HEK293 (cell line): ENCODE measurements around the gene PIWIL1.

ENCODE experiments used
- CTCF ChIA-PET: fragments of 350-600 bp; formaldehyde crosslinking; extraction: SDS; loops from one replicate; lab custom pipeline; 2021; ENCODE audit warnings: antibody characterized with exemption; lab: Yijun Ruan, JAX
- POLR2A ChIA-PET: fragments of 300-600 bp; formaldehyde crosslinking; extraction: SDS; loops from one replicate; lab custom pipeline; 2020; ENCODE audit warnings: antibody characterized with exemption, inconsistent platforms; lab: Yijun Ruan, JAX
- H3K27ac ChIP-seq: fragments of 200-500 bp; sonication (Bioruptor generic); 2 replicates; pipeline ENCODE4 v1.5.1; 2014; ENCODE audit warnings: low read depth, low read length, control low read depth, inconsistent platforms; ENCODE audit errors: extremely low read depth
- H3K36me3 ChIP-seq, 2 experiments: fragments of 200-500 bp in 1 of 2; sonication (Bioruptor generic) in 1 of 2; 1 replicate in 1 of 2; 2 replicates in 1 of 2; pipeline ENCODE4 v1.5.1; 2014 to 2017; ENCODE audit warnings: inconsistent platforms in 2 of 2, low read length in 2 of 2; ENCODE audit not compliant: control insufficient read depth in 2 of 2, insufficient read depth in 1 of 2
- H3K4me1 ChIP-seq: fragments of 200-500 bp; sonication (Bioruptor generic); 2 replicates; pipeline ENCODE4 v1.5.1; 2014; ENCODE audit warnings: mild to moderate bottlenecking, low read length, inconsistent platforms; ENCODE audit not compliant: control insufficient read depth, insufficient read depth
- H3K4me3 ChIP-seq: 2 replicates; pipeline ENCODE4 v1.5.1; 2011; ENCODE audit warnings: low read depth, mild to moderate bottlenecking, control low read depth, low read length, moderate library complexity
- H3K9me3 ChIP-seq: fragments of 200-500 bp; sonication (Bioruptor generic); 2 replicates; pipeline ENCODE4 v1.5.1; 2014; ENCODE audit warnings: low read depth, low read length, inconsistent platforms; ENCODE audit not compliant: control insufficient read depth, insufficient read depth
- BCL11A ChIP-seq: fragments of 450-650 bp; formaldehyde crosslinking; IDR thresholded peaks from 2 replicates; pipeline ENCODE4 v1.5.1; 2016; ENCODE audit warnings: low read depth, missing biosample characterization, missing genetic modification characterization
- GLI4 ChIP-seq: fragments of 450-650 bp; formaldehyde crosslinking; IDR thresholded peaks from 2 replicates; pipeline ENCODE4 v1.5.1; 2016; ENCODE audit warnings: missing biosample characterization, missing genetic modification characterization
- IKZF3 ChIP-seq: fragments of 450-650 bp; IDR thresholded peaks from 2 replicates; pipeline ENCODE4 v1.5.0; 2018; ENCODE audit warnings: missing biosample characterization, mild to moderate bottlenecking, missing genetic modification characterization, moderate library complexity
- TRIM28 ChIP-seq: IDR thresholded peaks from 2 replicates; pipeline ENCODE4 v1.6.1; 2011; ENCODE audit warnings: low read length, control low read depth, borderline replicate concordance
- ZBTB17 ChIP-seq: fragments of 450-650 bp; formaldehyde crosslinking; IDR thresholded peaks from 2 replicates; pipeline ENCODE4 v1.5.1; 2016; ENCODE audit warnings: missing biosample characterization, missing genetic modification characterization
- ZBTB21 ChIP-seq: fragments of 450-650 bp; formaldehyde crosslinking; IDR thresholded peaks from 2 replicates; pipeline ENCODE4 v1.5.1; 2017; ENCODE audit warnings: missing biosample characterization, missing genetic modification characterization
- ZFP3 ChIP-seq: fragments of 450-650 bp; formaldehyde crosslinking; IDR thresholded peaks from 2 replicates; pipeline ENCODE4 v1.5.1; 2016; ENCODE audit warnings: low read depth, missing biosample characterization, missing genetic modification characterization
- ZNF239 ChIP-seq: fragments of 450-650 bp; formaldehyde crosslinking; IDR thresholded peaks from 2 replicates; pipeline ENCODE4 v1.5.1; 2016; ENCODE audit warnings: missing biosample characterization, missing genetic modification characterization
- ZNF248 ChIP-seq: fragments of 450-650 bp; formaldehyde crosslinking; IDR thresholded peaks from 2 replicates; pipeline ENCODE4 v1.5.1; 2017; ENCODE audit warnings: missing biosample characterization, missing genetic modification characterization
- ZNF280D ChIP-seq: fragments of 450-650 bp; formaldehyde crosslinking; IDR thresholded peaks from 2 replicates; pipeline ENCODE4 v1.5.1; 2016; ENCODE audit warnings: missing biosample characterization, missing genetic modification characterization
- ZNF639 ChIP-seq: fragments of 450-650 bp; formaldehyde crosslinking; IDR thresholded peaks from 2 replicates; pipeline ENCODE4 v1.5.1; 2016; ENCODE audit warnings: missing biosample characterization, missing genetic modification characterization
- ZNF747 ChIP-seq: fragments of 450-650 bp; formaldehyde crosslinking; IDR thresholded peaks from 2 replicates; pipeline ENCODE4 v1.5.1; 2016; ENCODE audit warnings: missing biosample characterization, missing genetic modification characterization
- TF ChIP-seq, protein P1 (sequence below): fragments of 450-650 bp; formaldehyde crosslinking; IDR thresholded peaks from 2 replicates; pipeline ENCODE4 v1.5.1; 2017; ENCODE audit warnings: missing biosample characterization, missing genetic modification characterization
- TF ChIP-seq, protein P2 (sequence below): fragments of 450-650 bp; formaldehyde crosslinking; IDR thresholded peaks from 2 replicates; pipeline ENCODE4 v1.5.1; 2016; ENCODE audit warnings: missing biosample characterization, missing genetic modification characterization
- TF ChIP-seq, protein P3 (sequence below): fragments of 450-650 bp; formaldehyde crosslinking; IDR thresholded peaks from 2 replicates; pipeline ENCODE4 v1.5.1; 2016; ENCODE audit warnings: missing biosample characterization, missing genetic modification characterization
- TF ChIP-seq, protein P4 (sequence below): fragments of 450-650 bp; IDR thresholded peaks from 2 replicates; pipeline ENCODE4 v1.5.1; 2018; ENCODE audit warnings: missing biosample characterization, mild to moderate bottlenecking, missing genetic modification characterization

PIWIL1 gene

DNA sequence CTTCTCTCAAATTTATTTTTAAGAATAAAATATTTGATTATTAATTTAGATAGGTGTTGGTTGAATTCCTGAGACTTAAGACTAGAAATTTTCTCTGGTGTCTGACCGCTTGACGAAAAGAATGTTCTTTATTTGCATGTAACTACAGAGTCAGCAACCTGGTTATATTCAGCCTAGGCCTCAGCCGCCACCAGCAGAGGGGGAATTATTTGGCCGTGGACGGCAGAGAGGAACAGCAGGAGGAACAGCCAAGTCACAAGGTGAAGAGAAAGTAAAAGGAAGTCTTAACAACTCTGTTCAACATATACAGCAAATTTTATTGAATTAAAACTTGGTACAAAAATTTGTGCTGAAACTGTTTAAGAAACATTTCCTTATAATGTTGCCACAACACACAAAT is 5.2 kb downstream of the PIWIL1 start:
- H3K27ac ChIP-seq: no peak overlapping the region
- TF ChIP-seq IKZF3 (tag by site-specific recombination) (no peak), ZFP3 (tag by site-specific recombination) (no peak)
- TF ChIP-seq, protein P1, sequence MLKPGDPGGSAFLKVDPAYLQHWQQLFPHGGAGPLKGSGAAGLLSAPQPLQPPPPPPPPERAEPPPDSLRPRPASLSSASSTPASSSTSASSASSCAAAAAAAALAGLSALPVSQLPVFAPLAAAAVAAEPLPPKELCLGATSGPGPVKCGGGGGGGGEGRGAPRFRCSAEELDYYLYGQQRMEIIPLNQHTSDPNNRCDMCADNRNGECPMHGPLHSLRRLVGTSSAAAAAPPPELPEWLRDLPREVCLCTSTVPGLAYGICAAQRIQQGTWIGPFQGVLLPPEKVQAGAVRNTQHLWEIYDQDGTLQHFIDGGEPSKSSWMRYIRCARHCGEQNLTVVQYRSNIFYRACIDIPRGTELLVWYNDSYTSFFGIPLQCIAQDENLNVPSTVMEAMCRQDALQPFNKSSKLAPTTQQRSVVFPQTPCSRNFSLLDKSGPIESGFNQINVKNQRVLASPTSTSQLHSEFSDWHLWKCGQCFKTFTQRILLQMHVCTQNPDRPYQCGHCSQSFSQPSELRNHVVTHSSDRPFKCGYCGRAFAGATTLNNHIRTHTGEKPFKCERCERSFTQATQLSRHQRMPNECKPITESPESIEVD (tag by site-specific recombination): no peak
- ChIA-PET CTCF (no interaction called here), POLR2A (no interaction called here)
- no peaks in the 10 kb centered on the region for H3K9me3 ChIP-seq
- no peaks in the 10 kb centered on the region for H3K4me1 ChIP-seq
- H3K36me3 ChIP-seq: no peaks in the 10 kb centered on the region
- no peak overlapping the region for H3K4me3 ChIP-seq

DNA sequence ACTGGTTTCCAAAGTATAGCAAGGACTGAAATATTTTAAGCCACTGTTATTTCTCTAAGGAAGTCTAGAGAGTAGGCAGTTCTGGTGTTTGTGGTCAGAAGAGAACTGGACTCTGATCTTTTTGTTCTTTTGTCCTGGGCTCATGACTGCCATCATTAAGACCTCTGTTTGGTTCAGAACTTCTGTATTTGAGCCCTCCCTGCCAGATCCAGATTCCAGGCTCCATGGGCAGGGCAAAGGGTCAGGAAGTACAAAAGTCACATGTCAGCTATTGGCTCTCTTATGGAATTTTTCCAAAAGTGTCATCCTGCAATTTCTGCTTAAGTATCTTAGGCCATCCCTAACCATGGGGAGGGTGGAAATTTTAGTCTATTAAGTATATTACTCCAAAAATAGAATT is 6.8 kb downstream of the PIWIL1 start:
- TF ChIP-seq GLI4 (no peak), ZNF747 (tag by site-specific recombination) (no peak), ZNF280D (no peak), TRIM28 (no peak), BCL11A (tag by site-specific recombination) (no peak)
- TF ChIP-seq, protein P2, sequence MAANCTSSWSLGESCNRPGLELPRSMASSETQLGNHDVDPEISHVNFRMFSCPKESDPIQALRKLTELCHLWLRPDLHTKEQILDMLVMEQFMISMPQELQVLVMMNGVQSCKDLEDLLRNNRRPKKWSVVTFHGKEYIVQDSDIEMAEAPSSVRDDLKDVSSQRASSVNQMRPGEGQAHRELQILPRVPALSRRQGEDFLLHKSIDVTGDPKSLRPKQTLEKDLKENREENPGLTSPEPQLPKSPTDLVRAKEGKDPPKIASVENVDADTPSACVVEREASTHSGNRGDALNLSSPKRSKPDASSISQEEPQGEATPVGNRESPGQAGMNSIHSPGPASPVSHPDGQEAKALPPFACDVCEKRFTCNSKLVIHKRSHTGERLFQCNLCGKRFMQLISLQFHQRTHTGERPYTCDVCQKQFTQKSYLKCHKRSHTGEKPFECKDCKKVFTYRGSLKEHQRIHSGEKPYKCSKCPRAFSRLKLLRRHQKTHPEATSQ (tag by site-specific recombination): no peak
- TF ChIP-seq, protein P1 (tag by site-specific recombination): no peak
- TF ChIP-seq, protein P3, sequence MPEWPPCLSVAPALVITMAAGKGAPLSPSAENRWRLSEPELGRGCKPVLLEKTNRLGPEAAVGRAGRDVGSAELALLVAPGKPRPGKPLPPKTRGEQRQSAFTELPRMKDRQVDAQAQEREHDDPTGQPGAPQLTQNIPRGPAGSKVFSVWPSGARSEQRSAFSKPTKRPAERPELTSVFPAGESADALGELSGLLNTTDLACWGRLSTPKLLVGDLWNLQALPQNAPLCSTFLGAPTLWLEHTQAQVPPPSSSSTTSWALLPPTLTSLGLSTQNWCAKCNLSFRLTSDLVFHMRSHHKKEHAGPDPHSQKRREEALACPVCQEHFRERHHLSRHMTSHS (tag by site-specific recombination): no peak
- H3K9me3 ChIP-seq: no peaks in the 10 kb centered on the region
- no peak overlapping the region for H3K4me3 ChIP-seq
- no peaks in the 10 kb centered on the region for H3K4me1 ChIP-seq
- no peaks in the 10 kb centered on the region for H3K36me3 ChIP-seq
- no peak overlapping the region for H3K27ac ChIP-seq
- ChIA-PET POLR2A (no interaction called here), CTCF (no interaction called here)

GRCh38 chr12:130345292-130345691 is 7.6 kb downstream of the PIWIL1 start:
- ChIA-PET CTCF (no interaction called here), POLR2A (no interaction called here)
- Histone ChIP-seq H3K4me3 (no peak overlapping the region), H3K36me3 (no peaks in the 10 kb centered on the region), H3K9me3 (no peaks in the 10 kb centered on the region), H3K27ac (no peak overlapping the region), H3K4me1 (no peaks in the 10 kb centered on the region)
- TF ChIP-seq ZNF239 (no peak), ZNF639 (tag by site-specific recombination) (no peak), ZBTB17 (tag by site-specific recombination) (no peak), ZBTB21 (no peak), ZNF248 (tag by site-specific recombination) (no peak)
- TF ChIP-seq, protein P4, sequence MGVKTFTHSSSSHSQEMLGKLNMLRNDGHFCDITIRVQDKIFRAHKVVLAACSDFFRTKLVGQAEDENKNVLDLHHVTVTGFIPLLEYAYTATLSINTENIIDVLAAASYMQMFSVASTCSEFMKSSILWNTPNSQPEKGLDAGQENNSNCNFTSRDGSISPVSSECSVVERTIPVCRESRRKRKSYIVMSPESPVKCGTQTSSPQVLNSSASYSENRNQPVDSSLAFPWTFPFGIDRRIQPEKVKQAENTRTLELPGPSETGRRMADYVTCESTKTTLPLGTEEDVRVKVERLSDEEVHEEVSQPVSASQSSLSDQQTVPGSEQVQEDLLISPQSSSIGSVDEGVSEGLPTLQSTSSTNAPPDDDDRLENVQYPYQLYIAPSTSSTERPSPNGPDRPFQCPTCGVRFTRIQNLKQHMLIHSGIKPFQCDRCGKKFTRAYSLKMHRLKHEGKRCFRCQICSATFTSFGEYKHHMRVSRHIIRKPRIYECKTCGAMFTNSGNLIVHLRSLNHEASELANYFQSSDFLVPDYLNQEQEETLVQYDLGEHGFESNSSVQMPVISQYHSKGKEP (tag by site-specific recombination): no peak
